Stimulated activated CD8-positive, alpha-beta memory T cell treated with anti-CD3 and anti-CD28 coated beads, Interleukin-12 subunit alpha, Interleukin-12 subunit beta, amount 100 ng/mL, for 4 hours (primary cell): ENCODE measurements around the gene COQ10A.

Source experiments
- DNase-seq: peaks from one replicate; pipeline ENCODE4 v3.0.0-alpha.2; 2020; ENCODE audit warnings: low read depth

The COQ10A gene

DNA sequence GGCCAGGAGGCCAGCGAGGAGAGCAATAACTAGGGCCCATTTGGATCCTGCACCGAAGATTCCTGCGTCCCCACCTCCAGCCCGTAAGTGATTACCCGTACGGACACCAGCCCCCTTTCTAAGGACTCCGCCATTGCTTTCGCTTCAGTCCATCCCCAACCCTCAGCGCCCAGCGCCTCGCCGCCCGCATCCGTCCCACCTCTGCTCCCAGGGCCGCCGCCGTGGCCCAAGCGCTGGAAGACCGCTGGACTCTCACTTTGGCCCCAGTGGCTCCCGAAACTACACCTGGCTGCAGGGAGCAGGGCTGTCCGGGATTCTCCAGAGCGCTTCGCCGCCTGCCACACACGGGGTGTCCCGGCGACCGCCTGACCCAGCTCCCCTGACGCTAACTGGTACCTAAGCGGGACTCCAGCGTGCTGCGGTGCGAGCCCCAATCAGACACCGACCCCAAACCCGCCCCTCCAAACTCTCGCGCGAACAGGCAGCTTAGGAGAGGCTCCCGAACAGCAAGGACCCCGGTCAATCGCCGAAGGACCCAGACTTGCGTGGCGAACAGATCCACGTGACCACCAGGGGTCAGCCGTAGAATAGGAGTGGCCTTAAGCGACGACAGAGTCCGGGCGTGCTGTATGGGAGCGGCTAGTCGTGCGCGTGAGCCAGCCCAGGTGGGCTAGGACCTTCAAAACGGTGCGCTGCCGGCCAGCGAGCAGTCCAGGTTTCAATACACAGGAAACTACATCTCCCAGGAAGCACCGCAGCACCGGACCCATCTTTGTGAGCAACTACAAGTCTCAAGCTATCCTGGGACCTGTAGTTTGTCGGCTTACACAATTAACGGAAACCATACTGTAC is 49.1 kb downstream of the COQ10A start, which contains the start of gene CNPY2:
Gene CNPY2, minus strand, starts transcription at position 367 of the 852 bp plus-strand sequence. CDS start 771 bp downstream, outside the sequence.
- peak; percentile 89 for DNase-seq

GRCh38 chr12:56317675-56318074 is 50.9 kb downstream of the COQ10A start:
- DNase-seq, result no peak
